SJSA1 (cell line): ENCODE results near the gene MINDY4B. TPM values are rescaled to one million over a fixed set of nuclear protein-coding genes. Genes with fewer than 3 reads are reported as not detected.
"Not testable (repeated sequence)": the region's sequence is repeated elsewhere in the genome, so short reads cannot be mapped to it uniquely, and the experiment has no call there.

Source experiments
- DNase-seq, 2 experiments: peaks; one replicate each; pipeline ENCODE4 v3.0.0-alpha.2; 2015 to 2020; ENCODE audit warnings: low spot score in 2 of 2, low read depth in 1 of 2
- H3K27ac ChIP-seq: fragments of 250-450 bp; sonication (Bioruptor Pico); 2 replicates; pipeline ENCODE4 v1.5.1; 2020; ENCODE audit warnings: mild to moderate bottlenecking, moderate library complexity
- H3K27me3 ChIP-seq: fragments of 250-450 bp; sonication (Bioruptor Pico); replicated peaks from 2 replicates; pipeline ENCODE4 v1.5.1; 2020; ENCODE audit warnings: mild to moderate bottlenecking, moderate library complexity
- H3K36me3 ChIP-seq: fragments of 250-450 bp; sonication (Bioruptor Pico); 2 replicates; pipeline ENCODE4 v1.5.1; 2020; ENCODE audit warnings: mild to moderate bottlenecking
- H3K4me1 ChIP-seq: fragments of 250-450 bp; sonication (Bioruptor Pico); replicated peaks from 2 replicates; pipeline ENCODE4 v1.6.1; 2021; ENCODE audit warnings: mild to moderate bottlenecking
- H3K4me3 ChIP-seq: fragments of 250-450 bp; sonication (Bioruptor Pico); 2 replicates; pipeline ENCODE4 v1.5.1; 2020; ENCODE audit warnings: mild to moderate bottlenecking
- H3K9me3 ChIP-seq: fragments of 250-450 bp; sonication (Bioruptor Pico); replicated peaks from 2 replicates; pipeline ENCODE4 v1.5.1; 2020; ENCODE audit warnings: mild to moderate bottlenecking
- total RNA-seq: library from RNA; depleted of rRNA; stranded (reverse); fragments of >200 nt; shearing (Covaris generic); gene quantifications from 2 replicates; pipeline ENCODE4 v1.2.3, GENCODE V29; 2014

MINDY4B gene
- total RNA-seq, 1 experiment from 2014 or later = not detected

DNA sequence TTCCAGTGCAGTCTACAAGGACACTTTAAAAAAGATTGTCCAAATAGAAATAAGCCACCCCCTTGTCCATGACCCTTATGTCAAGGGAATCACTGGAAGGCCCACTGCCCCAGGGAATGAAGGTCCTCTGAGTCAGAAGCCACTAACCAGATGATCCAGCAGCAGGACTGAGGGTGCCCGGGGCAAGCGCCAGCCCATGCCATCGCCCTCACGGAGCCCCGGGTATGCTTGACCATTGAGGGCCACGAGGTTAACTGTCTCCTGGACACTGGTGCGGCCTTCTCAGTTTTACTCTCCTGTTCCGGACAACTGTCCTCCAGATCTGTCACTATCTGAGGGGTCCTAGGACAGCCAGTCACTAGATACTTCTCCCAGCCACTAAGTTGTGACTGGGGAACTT lies 47.3 kb downstream of the MINDY4B start:
- H3K27me3 ChIP-seq, H3K4me3 ChIP-seq, H3K9me3 ChIP-seq, H3K27ac ChIP-seq, H3K36me3 ChIP-seq, DNase-seq, H3K4me1 ChIP-seq: not testable (repeated sequence)

DNA sequence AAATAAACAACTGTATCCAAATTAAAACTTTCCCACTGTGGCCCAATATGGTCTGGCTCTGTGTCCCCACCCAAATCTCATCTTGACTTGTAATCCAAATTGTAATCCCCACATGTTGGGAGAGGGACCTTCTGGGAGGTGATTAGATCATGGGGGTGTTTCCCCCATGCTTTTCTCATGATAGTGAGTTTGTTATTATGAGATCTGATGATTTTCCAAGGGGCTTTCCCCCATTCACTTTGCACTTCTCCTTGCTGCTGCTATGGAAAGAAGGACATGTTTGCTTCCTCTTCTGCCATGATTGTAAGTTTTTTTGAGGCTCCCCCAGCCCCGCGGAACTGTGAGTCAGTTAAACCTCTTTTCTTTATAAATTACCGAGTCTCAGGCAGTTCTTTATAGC lies 55.0 kb downstream of the MINDY4B start:
- 0 out of 2 replicates have a peak, but pooled peaks cover 3% of the 10 kb centered on the region for H3K27me3 ChIP-seq
- no peaks in the 10 kb centered on the region for H3K36me3 ChIP-seq
- no peak overlapping the region for H3K27ac ChIP-seq
- no peak overlapping the region for H3K4me3 ChIP-seq
- no peaks in the 10 kb centered on the region for H3K4me1 ChIP-seq
- no peak for DNase-seq
- H3K9me3 ChIP-seq = no peaks in the 10 kb centered on the region

DNA sequence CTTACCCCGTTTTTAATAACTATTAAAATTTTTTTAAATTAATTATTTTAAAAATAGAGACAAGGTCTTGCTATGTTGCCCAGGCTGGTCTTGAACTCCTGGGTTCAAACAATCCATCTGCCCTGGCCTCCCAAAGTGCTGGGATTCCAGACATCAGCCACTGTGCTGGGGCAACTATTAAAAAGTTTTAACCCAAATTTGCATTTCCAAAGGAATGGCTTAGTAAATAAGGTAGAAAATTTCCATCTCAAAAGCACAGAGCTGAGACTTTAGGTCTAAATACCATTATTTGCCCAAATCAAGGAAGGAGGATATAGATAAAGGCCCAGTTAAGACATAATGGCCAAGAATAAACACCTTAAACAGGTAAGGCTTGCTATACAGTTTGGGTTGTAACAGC lies 56.4 kb downstream of the MINDY4B start:
- Histone ChIP-seq H3K4me1 (no peaks in the 10 kb centered on the region), H3K36me3 (no peaks in the 10 kb centered on the region), H3K27me3 (peaks cover 5% of the 10 kb centered on the region; the same call in 1 of the 2 replicates), H3K4me3 (no peak overlapping the region), H3K9me3 (no peaks in the 10 kb centered on the region), H3K27ac (no peak overlapping the region)
- DNase-seq = no peak

DNA sequence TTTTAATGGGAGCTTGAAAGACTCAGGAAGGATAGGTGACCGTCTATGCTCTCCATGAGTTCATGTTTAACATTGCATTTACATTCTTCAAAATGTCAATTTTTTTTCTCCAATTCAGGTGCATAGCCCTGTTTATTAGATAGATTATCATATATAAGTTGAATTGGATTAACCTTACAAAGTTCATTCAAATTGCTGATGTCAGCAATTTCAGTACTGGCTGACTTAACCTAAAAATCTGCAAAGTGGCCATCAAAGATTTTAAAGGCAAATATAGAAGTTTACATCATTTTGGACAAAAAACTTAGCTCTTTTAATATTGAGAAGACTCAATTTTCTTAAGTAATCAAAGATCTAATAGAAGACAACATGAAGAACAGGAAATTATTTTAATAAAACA lies 57.8 kb downstream of the MINDY4B start:
- Histone ChIP-seq H3K27me3 (peaks cover 16% of the 10 kb centered on the region), H3K9me3 (no peaks in the 10 kb centered on the region), H3K36me3 (no peaks in the 10 kb centered on the region), H3K4me3 (no peak overlapping the region), H3K27ac (no peak overlapping the region), H3K4me1 (no peaks in the 10 kb centered on the region)
- no peak for DNase-seq

DNA sequence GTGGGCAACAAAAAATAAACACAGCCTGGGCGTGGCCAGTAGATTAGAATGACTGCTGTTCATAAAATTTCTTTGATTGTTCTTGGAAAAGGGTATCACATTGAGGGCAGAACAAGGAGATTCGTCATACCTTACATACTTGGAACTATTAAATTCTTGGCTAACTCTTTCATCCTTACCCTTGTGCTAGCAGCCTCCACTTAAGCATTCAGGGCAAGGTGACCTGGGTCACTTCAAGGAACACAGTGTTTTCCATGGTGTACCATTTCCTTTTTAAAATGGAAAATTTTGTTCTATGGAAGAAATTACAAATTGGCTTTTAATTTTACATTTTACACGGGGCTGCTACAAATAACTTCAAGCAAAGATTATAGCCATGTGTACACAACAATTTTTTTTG lies 60.8 kb downstream of the MINDY4B start:
- H3K9me3 ChIP-seq = no peaks in the 10 kb centered on the region
- no peak overlapping the region for H3K4me3 ChIP-seq
- H3K4me1 ChIP-seq = no peaks in the 10 kb centered on the region
- H3K27me3 ChIP-seq = peaks cover 21% of the 10 kb centered on the region
- no peak for DNase-seq
- no peak overlapping the region for H3K27ac ChIP-seq
- no peaks in the 10 kb centered on the region for H3K36me3 ChIP-seq

DNA sequence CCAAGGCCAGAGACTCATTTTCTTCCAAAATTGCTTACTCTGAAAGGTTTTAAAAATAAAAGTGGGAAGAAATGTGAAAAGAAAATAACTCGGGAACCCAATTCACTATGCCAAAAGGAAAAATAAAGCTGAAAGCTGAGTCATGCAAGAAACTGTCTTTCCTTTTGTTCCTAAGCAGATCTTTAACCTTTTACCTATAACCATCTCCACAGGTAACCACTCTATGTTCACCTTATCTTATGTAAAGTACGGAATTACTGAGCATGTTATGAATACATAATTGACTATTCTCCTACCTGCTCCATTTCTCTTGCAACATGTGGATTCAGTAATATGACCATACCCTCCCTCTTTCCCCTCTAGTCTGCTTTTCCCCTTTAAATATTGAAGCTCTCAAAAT lies 62.0 kb downstream of the MINDY4B start:
- H3K4me3 ChIP-seq = no peak overlapping the region
- no peaks in the 10 kb centered on the region for H3K4me1 ChIP-seq
- H3K36me3 ChIP-seq = no peaks in the 10 kb centered on the region
- no peak overlapping the region for H3K27ac ChIP-seq
- no peaks in the 10 kb centered on the region for H3K9me3 ChIP-seq
- peaks cover 22% of the 10 kb centered on the region for H3K27me3 ChIP-seq
- no peak for DNase-seq

DNA sequence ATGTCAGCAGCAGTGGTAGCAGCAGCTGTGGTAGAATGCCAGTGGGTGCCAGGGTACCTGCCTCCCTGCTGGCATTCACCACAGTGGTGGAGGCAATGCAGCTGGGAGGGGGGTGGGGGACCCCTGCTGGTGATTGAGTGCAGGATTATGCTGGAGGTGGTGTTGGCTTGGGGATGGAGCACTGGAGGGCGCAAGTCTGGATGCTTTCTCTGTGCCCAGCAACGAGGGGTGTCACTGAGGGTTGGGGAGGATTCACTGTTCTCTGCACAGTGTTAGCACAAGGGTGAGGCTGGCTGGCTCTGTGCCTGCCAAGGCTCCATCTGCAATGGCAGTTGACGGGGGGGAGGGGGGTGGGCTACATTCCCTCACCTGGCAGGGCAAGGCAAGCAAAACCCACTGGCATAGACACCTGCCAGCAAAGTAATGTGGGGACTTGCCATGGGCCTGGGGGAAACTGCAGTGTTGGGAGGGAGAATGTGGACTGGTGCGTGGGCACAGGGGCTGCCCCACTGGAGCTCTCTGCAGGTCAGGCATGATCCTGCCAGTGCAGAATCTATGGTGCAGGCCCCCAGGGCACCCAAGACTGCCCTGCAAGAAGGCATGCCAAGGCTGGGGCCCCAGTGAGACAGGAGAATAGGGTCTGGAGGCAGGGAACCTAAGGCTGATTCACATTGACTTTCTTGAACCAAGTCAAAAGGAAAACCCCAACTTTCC lies 64.3 kb downstream of the MINDY4B start:
- no peak for DNase-seq
- H3K9me3 ChIP-seq = no peaks in the 10 kb centered on the region
- no peaks in the 10 kb centered on the region for H3K36me3 ChIP-seq
- no peak overlapping the region for H3K27ac ChIP-seq
- peaks cover 22% of the 10 kb centered on the region for H3K27me3 ChIP-seq
- no peak overlapping the region for H3K4me3 ChIP-seq
- no peaks in the 10 kb centered on the region for H3K4me1 ChIP-seq

DNA sequence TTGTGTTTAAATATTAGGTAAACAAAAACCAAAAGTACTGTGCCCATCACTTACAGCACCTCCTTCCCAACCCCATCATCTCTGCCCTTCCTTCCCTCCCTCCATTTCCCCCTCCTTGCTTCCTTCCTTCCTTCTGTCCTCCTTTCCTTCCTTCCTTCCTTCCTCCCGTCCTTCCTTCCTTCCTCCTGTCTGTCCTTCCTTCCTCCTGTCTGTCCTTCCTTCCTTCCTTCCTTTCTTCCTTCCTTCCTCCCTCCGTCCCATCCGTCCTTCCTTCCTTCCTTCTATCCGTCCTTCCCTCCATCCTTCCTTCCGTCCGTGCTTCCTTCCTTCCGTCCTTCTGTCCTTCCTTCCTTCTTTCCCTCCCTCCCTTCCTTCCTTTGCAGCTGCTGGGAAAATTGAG lies 74.5 kb downstream of the MINDY4B start:
- H3K36me3 ChIP-seq = no peaks in the 10 kb centered on the region
- DNase-seq = no peak
- H3K27ac ChIP-seq = no peak overlapping the region
- H3K4me1 ChIP-seq = no peaks in the 10 kb centered on the region
- no peak overlapping the region for H3K4me3 ChIP-seq
- H3K27me3 ChIP-seq = 0 out of 2 replicates have a peak, but pooled peaks cover 13% of the 10 kb centered on the region
- no peaks in the 10 kb centered on the region for H3K9me3 ChIP-seq

DNA sequence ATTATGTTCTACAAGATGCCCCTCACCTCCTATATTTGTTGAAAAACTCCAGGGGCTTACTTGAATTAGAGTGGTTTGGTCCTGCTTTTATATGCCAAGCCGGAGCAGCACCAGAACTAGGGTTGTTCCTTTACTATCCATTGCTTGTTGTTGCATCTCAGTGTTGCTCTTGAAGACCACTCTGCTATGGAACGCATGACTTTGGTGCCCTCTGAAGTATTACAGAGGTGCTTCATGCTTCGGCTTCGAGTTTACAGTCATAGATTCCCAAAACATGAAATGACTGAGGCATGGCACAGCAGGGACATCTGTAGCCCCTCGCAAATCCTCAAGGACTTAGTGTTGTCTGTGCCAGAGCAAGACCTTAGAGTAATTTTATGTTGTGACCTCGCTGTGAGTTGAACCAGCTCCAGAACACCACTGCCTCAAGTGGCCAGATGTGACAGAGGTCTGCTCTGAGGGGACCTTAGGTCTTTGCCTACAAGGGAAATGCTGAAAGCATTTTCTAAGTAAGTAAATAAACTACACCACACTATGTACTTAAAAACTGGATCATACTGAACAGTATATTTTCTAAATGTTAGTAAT lies 75.1 kb downstream of the MINDY4B start:
- DNase-seq = no peak
- Histone ChIP-seq H3K36me3 (no peaks in the 10 kb centered on the region), H3K4me3 (no peak overlapping the region), H3K4me1 (no peaks in the 10 kb centered on the region), H3K9me3 (no peaks in the 10 kb centered on the region), H3K27me3 (0 out of 2 replicates have a peak, but pooled peaks cover 10% of the 10 kb centered on the region), H3K27ac (no peak overlapping the region)

DNA sequence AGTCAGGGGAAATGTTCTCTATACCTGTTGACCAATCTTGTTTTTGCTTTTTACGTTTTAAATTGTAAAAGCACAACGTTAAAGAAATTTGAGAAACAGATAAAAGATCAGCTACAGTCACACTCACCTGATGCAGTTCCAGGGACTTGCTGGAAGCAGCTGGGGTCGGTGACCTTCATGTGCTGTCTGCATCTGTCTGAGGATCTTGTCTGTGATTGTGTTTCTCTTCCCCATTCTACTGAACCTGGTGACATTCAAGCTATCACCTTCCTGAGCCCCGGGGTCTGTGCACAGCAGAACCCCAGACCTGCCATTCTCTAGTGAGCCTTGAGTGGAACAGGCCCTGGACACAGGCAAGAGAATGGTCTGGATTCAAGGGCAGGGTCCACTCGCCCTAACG lies 75.8 kb downstream of the MINDY4B start:
- DNase-seq = no peak
- H3K4me3 ChIP-seq = no peak overlapping the region
- 0 out of 2 replicates have a peak, but pooled peaks cover 3% of the 10 kb centered on the region for H3K27me3 ChIP-seq
- no peaks in the 10 kb centered on the region for H3K36me3 ChIP-seq
- H3K27ac ChIP-seq = no peak overlapping the region
- no peaks in the 10 kb centered on the region for H3K9me3 ChIP-seq
- H3K4me1 ChIP-seq = no peaks in the 10 kb centered on the region

DNA sequence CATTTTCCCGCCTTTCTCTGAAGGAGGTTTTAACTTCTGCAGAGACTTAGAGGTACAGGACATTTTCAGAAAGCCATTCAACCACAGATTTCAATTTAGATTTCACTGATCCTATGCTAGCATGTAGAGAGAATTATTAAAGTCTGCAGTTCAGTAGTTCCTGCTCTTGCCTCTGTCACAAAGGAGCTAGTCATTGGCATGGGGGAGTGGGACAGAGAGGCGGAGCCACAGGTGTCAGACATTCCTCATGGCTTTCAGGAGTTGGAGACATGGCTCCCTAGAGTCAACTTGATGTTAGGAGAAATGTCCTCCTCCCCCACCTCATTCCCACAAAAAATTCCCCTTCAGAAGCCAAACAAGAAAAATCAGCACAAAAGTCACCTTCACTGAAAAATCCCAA lies 76.2 kb downstream of the MINDY4B start:
- no peak for DNase-seq
- Histone ChIP-seq H3K4me3 (no peak overlapping the region), H3K36me3 (no peaks in the 10 kb centered on the region), H3K27me3 (0 out of 2 replicates have a peak, but pooled peaks cover 2% of the 10 kb centered on the region), H3K4me1 (no peaks in the 10 kb centered on the region), H3K9me3 (no peaks in the 10 kb centered on the region), H3K27ac (no peak overlapping the region)

DNA sequence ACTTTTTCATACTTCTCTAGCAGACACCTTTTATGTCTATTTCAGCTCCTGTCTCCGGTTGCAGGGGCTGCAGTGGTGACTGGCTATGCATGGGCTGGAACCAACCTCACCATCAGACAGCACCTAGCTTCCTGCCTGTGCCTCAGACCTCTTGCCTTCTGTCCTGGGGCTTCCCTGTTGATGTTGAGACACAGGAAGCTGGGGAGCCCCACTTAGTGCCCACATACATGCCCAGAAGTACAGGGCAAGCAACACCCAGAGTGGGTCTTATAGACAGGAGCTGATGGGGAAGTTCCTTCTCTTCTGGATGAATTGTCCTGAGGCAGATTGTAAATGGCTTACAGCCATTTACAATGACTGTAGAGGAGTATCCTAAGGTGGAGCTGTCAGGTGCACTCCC lies 77.0 kb downstream of the MINDY4B start:
- Histone ChIP-seq H3K9me3 (no peaks in the 10 kb centered on the region), H3K4me1 (no peaks in the 10 kb centered on the region), H3K4me3 (no peak overlapping the region), H3K36me3 (no peaks in the 10 kb centered on the region), H3K27me3 (no peaks in the 10 kb centered on the region), H3K27ac (no peak overlapping the region)
- DNase-seq = no peak

DNA sequence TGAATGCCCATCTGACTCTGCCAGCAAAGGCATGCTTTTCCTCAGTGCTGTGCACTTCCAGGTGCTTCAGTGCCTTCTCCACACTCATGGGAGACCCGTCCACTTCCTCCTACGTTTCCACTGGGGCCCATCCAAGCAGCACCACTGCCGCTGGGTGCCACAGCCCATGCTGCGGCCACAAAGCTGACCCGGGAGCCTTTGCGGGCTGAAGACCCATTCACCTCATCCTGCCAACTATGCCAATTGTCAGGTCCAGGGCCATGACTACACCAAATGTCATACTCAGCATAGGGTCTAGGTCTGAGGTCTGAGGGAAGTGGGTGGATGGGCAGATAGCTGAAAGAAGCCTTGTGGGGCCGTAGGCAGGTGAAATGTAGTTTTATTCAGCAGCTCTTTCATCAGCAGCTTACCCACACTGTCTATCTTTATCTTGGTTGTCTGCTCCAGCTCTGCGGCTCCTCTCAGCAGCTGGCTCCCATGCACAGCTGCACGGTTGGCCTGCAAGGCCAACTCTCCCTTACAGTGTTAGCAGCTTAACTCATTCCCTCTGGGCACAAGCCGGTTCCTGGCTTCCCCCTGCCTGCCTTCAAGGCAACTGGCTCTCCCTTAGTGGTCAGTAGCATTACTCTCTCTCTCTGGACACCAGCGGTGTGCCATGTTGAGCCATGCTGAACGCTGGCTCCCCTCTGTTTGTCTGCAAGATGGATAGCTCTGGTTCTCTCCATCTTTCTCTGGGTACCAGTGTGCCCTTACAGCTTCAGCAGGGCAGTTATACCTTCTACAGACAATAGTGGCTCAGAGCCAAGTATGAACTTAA lies 78.6 kb downstream of the MINDY4B start:
- H3K27me3 ChIP-seq = no peaks in the 10 kb centered on the region
- H3K36me3 ChIP-seq = no peaks in the 10 kb centered on the region
- no peak for DNase-seq
- no peak overlapping the region for H3K4me3 ChIP-seq
- H3K27ac ChIP-seq = no peak overlapping the region
- H3K9me3 ChIP-seq = no peaks in the 10 kb centered on the region
- no peaks in the 10 kb centered on the region for H3K4me1 ChIP-seq

DNA sequence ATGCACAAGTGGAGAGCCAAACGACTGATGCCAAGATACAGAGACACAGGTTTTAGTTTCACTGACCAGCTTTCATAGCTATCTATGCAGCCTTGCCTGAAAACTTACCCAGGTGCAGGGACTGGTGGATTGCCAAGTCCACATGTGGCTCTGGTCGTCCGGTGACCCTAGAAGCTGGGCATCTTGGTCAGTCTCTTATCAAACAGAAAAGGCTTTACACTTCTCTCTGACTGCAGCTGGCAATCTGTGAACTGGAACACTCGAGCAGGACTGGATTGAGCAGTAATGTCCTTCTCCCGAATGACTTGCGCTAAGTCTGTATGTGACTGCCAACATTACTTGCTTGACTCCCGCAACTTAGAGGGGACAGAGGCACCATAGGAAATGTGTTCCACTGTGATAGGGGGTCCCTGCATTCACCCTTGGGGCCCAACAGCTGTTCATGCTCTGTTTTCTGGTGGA lies 79.3 kb downstream of the MINDY4B start:
- Histone ChIP-seq H3K4me1 (no peaks in the 10 kb centered on the region), H3K36me3 (no peaks in the 10 kb centered on the region), H3K27ac (no peak overlapping the region), H3K9me3 (no peaks in the 10 kb centered on the region), H3K4me3 (no peak overlapping the region), H3K27me3 (no peaks in the 10 kb centered on the region)
- DNase-seq = no peak
